Effector memory CD8-positive, alpha-beta T cell (primary cell): Measurements from ENCODE around the gene AKT3.
A peak's percentile ranks its signal among the peaks of the same experiment; 100 is the strongest.
"Not testable (repeated sequence)": the region's sequence is repeated elsewhere in the genome, so short reads cannot be mapped to it uniquely, and the experiment has no call there.

ENCODE experiments used
- ATAC-seq: fragments of 150-1000 bp; cut with Tn5 transposase; replicated peaks from 2 replicates; pipeline ENCODE4 v1.10.0; 2021; ENCODE audit warnings: mild to moderate bottlenecking, moderate library complexity
- DNase-seq, 3 experiments: peaks; one replicate each; pipeline ENCODE4 v3.0.0; 2021
- H3K27ac Mint-ChIP-seq, 2 donors: one replicate each; pipeline ENCODE4 v1.8.0; 2022; ENCODE audit warnings: mild to moderate bottlenecking in 2 of 2, mixed read lengths in 2 of 2, moderate library complexity in 2 of 2
- H3K27me3 Mint-ChIP-seq, 2 donors: one replicate each; pipeline ENCODE4 v1.8.0; 2022; ENCODE audit warnings: mixed read lengths in 2 of 2
- H3K36me3 Mint-ChIP-seq: one replicate; pipeline ENCODE4 v1.8.0; 2022; ENCODE audit warnings: mild to moderate bottlenecking, moderate library complexity, mixed read lengths; ENCODE audit not compliant: insufficient read depth
- H3K4me1 Mint-ChIP-seq, 2 donors: one replicate each; pipeline ENCODE4 v1.8.0; 2022; ENCODE audit warnings: low read depth in 2 of 2, mixed read lengths in 2 of 2
- H3K4me3 Mint-ChIP-seq, 2 donors: one replicate each; pipeline ENCODE4 v1.8.0; 2022; ENCODE audit warnings: mild to moderate bottlenecking in 2 of 2, mixed read lengths in 2 of 2, moderate library complexity in 2 of 2
- H3K9me3 Mint-ChIP-seq, 2 donors: one replicate each; pipeline ENCODE4 v1.8.0; 2022; ENCODE audit warnings: mixed read lengths in 2 of 2
- total RNA-seq, 9 experiments: gene quantifications; one replicate each; lab custom pipeline; 2026; lab: John Stamatoyannopoulos, UW

Gene AKT3
- 54.3 to 307 (median 128) reads per million in 9 experiments for total RNA-seq

DNA sequence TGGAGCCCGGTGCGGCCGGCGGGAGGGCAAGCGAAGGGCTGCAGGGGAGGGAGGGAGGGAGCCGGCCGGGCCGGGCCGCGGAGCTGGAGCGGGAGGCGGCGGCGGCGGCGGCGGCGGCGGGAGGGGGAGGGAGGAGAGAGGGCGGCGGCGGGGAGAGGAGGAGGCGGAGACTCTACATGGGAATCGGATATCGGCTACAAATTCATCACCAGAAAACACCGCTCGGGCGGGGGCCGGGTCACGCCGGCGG, at the start of gene AKT3:
Gene AKT3, minus strand, starts transcription at position 42 of the 250 bp plus-strand sequence. CDS start 7,073 bp downstream, outside the sequence.
- DNase-seq, result no peak
- H3K4me1 Mint-ChIP-seq, result peaks cover 14 to 30% of the 10 kb centered on the region in 2 donors
- H3K4me3 Mint-ChIP-seq, result peak within 1 kb of the TSS; percentile 96
- peaks cover 28% of the 10 kb centered on the region for H3K36me3 Mint-ChIP-seq
- ATAC-seq, result peak; percentile 64
- H3K9me3 Mint-ChIP-seq, result no peaks in the 10 kb centered on the region
- H3K27me3 Mint-ChIP-seq, result no peaks in the 10 kb centered on the region
- peak within 1 kb of the TSS; percentile 99 for H3K27ac Mint-ChIP-seq

GRCh38 chr1:243898278-243898677, 48.2 kb upstream of the AKT3 start:
- Mint-ChIP-seq H3K36me3 (no peaks in the 10 kb centered on the region), H3K9me3 (no peaks in the 10 kb centered on the region), H3K27me3 (peaks cover 37 to 41% of the 10 kb centered on the region in 2 donors), H3K4me3 (no peak overlapping the region), H3K4me1 (no peaks in the 10 kb centered on the region), H3K27ac (no peak overlapping the region)
- no peak for DNase-seq
- ATAC-seq, result no peak

GRCh38 chr1:243896313-243896712, 46.3 kb upstream of the AKT3 start:
- H3K4me3 Mint-ChIP-seq, result no peak overlapping the region
- no peaks in the 10 kb centered on the region for H3K4me1 Mint-ChIP-seq
- no peaks in the 10 kb centered on the region for H3K36me3 Mint-ChIP-seq
- no peak for ATAC-seq
- H3K27me3 Mint-ChIP-seq, result peaks cover 33 to 40% of the 10 kb centered on the region in 2 donors
- no peak for DNase-seq
- H3K27ac Mint-ChIP-seq, result no peak overlapping the region
- no peaks in the 10 kb centered on the region for H3K9me3 Mint-ChIP-seq

- Mint-ChIP-seq H3K27me3 (peaks cover 40 to 48% of the 10 kb centered on the region in 2 donors), H3K4me3 (no peak overlapping the region), H3K9me3 (no peaks in the 10 kb centered on the region), H3K27ac (no peak overlapping the region), H3K36me3 (no peaks in the 10 kb centered on the region), H3K4me1 (no peaks in the 10 kb centered on the region)
- no peak for DNase-seq
- no peak for ATAC-seq
These were observed 42.4 kb upstream of the AKT3 start for GRCh38 chr1:243892456-243892855.

DNA sequence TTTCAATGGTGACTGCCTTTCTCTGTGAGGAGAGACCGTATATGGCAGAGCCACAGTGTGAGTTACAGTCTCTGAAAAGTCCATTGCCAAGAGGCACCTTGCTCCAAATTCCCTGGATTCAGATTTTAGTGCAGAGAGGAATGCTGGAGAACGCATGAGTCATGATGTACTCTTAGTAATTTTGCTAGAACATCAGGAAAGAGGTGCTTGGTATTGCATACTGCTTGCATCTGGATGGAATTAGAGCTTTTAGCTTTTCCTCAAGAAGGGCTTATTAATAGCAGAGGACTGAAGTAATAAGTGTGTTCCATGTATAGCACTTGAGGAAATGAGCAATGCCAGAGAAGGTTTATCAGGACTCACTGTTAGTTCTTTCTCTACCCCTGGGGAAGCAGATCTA, 40.5 kb upstream of the AKT3 start:
- no peak overlapping the region for H3K4me3 Mint-ChIP-seq
- H3K27me3 Mint-ChIP-seq, result peaks cover 21 to 40% of the 10 kb centered on the region in 2 donors
- no peaks in the 10 kb centered on the region for H3K36me3 Mint-ChIP-seq
- H3K9me3 Mint-ChIP-seq, result no peaks in the 10 kb centered on the region
- H3K27ac Mint-ChIP-seq, result no peak overlapping the region
- no peak for ATAC-seq
- H3K4me1 Mint-ChIP-seq, result no peaks in the 10 kb centered on the region
- DNase-seq, result no peak

- ATAC-seq (no peak), DNase-seq (no peak)
- Mint-ChIP-seq H3K36me3 (no peaks in the 10 kb centered on the region), H3K4me3 (no peak overlapping the region), H3K27ac (no peak overlapping the region), H3K4me1 (no peaks in the 10 kb centered on the region), H3K27me3 (peaks cover 26 to 31% of the 10 kb centered on the region in 2 donors), H3K9me3 (no peaks in the 10 kb centered on the region)
These were observed 35.8 kb upstream of the AKT3 start for GRCh38 chr1:243885806-243886205.

GRCh38 chr1:243884603-243885002, 34.6 kb upstream of the AKT3 start:
- DNase-seq (no peak), ATAC-seq (no peak)
- Mint-ChIP-seq H3K27ac (no peak overlapping the region), H3K27me3 (peaks cover 20 to 29% of the 10 kb centered on the region in 2 donors), H3K4me3 (no peak overlapping the region), H3K36me3 (no peaks in the 10 kb centered on the region), H3K4me1 (no peaks in the 10 kb centered on the region), H3K9me3 (no peaks in the 10 kb centered on the region)

- Mint-ChIP-seq H3K4me3 (no peak overlapping the region), H3K4me1 (no peaks in the 10 kb centered on the region), H3K27ac (no peak overlapping the region), H3K36me3 (no peaks in the 10 kb centered on the region), H3K27me3 (peaks cover 22 to 31% of the 10 kb centered on the region in 2 donors), H3K9me3 (no peaks in the 10 kb centered on the region)
- DNase-seq, result no peak
- ATAC-seq, result no peak
These were observed 33.5 kb upstream of the AKT3 start for GRCh38 chr1:243883551-243883950.

- no peaks in the 10 kb centered on the region for H3K4me1 Mint-ChIP-seq
- H3K4me3 Mint-ChIP-seq, result no peak overlapping the region
- peaks cover 22 to 31% of the 10 kb centered on the region in 2 donors for H3K27me3 Mint-ChIP-seq
- no peak overlapping the region for H3K27ac Mint-ChIP-seq
- H3K36me3 Mint-ChIP-seq, result no peaks in the 10 kb centered on the region
- no peak for ATAC-seq
- no peaks in the 10 kb centered on the region for H3K9me3 Mint-ChIP-seq
- no peak for DNase-seq
These were observed 32.2 kb upstream of the AKT3 start for GRCh38 chr1:243882276-243882675.

DNA sequence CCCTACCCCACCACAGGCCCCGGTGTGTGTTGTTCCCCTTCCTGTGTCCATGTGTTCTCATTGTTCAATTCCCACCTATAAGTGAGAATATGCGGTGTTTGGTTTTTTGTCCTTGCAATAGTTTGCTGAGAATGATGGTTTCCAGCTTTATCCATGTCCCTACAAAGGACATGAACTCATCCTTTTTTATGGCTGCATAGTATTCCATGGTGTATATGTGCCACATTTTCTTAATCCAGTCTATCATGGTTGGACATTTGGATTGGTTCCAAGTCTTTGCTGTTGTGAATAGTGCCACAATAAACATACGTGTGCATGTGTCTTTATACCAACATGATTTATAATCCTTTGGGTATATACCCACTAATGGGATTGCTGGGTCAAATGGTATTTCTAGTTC, 27.0 kb upstream of the AKT3 start:
- H3K9me3 Mint-ChIP-seq, H3K4me3 Mint-ChIP-seq, DNase-seq, H3K27ac Mint-ChIP-seq, ATAC-seq, H3K4me1 Mint-ChIP-seq, H3K36me3 Mint-ChIP-seq: not testable (repeated sequence)
- peaks cover 8 to 14% of the 10 kb centered on the region in 2 donors for H3K27me3 Mint-ChIP-seq

DNA sequence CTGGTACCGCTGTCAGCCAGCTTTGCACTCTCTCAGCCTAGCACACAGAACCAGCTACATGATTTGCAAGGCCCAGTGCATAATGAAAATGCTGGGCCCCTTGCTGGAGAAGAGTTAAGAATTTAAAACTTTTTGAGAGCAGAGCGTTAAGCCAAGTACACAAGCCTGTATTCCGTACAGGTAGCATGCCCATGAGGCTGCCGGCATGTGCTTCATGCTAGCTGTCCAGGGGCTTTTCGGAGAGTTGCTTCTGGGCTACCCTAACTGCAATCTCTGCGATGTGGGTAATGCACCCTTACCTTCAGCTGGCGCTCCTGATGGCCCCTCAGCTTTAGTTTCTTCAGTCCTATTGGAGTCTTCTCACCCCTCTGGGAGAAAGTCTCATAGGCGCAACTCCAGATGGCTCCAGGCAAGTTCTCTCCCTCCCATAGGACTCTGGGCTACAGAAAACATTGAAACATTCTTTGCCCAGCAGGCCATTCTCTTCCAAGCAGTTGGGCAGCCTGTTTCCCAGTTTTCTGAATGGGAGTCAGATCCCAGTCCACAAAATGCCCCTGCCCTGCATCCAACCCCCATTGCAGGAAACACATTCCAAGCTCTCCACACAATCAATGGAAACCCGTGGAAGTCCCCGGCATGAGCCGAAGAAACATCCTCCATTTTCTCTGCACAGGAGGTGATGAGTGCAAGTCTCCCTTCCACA, 5.7 kb upstream of the AKT3 start:
- no peak overlapping the region for H3K27ac Mint-ChIP-seq
- H3K4me1 Mint-ChIP-seq, result peaks cover 3 to 13% of the 10 kb centered on the region in 2 donors
- DNase-seq (no peak), ATAC-seq (no peak)
- peaks cover 33% of the 10 kb centered on the region in 2 donors for H3K27me3 Mint-ChIP-seq
- H3K36me3 Mint-ChIP-seq, result peaks cover 7% of the 10 kb centered on the region
- no peak overlapping the region for H3K4me3 Mint-ChIP-seq
- H3K9me3 Mint-ChIP-seq, result no peaks in the 10 kb centered on the region

DNA sequence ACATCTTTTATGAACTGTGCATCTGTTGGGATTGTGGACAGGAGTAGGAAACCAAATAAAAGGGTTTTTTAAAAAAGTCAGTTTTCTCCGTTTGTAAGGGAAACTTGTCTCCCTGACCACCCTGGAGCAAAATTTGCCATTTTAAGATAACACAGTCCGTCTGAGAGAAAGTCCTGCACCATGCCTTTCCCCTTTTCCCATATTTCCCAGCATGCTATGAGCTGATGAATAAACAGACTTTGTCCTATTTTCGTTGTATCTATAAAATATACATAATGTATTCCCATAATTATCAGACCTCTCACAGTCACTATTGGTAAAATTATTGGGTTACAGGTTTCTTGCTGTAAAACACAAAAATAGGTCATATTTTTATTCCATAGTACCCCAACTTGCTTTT, 1.7 kb upstream of the AKT3 start:
- ATAC-seq (no peak), DNase-seq (no peak)
- H3K27me3 Mint-ChIP-seq, result peaks cover 0 to 5% of the 10 kb centered on the region in 2 donors
- peak overlapping the region; percentile 96 for H3K4me3 Mint-ChIP-seq
- peaks cover 28% of the 10 kb centered on the region for H3K36me3 Mint-ChIP-seq
- peaks cover 13 to 25% of the 10 kb centered on the region in 2 donors for H3K4me1 Mint-ChIP-seq
- no peaks in the 10 kb centered on the region for H3K9me3 Mint-ChIP-seq
- peak overlapping the region; percentile 93 to 99 for H3K27ac Mint-ChIP-seq

DNA sequence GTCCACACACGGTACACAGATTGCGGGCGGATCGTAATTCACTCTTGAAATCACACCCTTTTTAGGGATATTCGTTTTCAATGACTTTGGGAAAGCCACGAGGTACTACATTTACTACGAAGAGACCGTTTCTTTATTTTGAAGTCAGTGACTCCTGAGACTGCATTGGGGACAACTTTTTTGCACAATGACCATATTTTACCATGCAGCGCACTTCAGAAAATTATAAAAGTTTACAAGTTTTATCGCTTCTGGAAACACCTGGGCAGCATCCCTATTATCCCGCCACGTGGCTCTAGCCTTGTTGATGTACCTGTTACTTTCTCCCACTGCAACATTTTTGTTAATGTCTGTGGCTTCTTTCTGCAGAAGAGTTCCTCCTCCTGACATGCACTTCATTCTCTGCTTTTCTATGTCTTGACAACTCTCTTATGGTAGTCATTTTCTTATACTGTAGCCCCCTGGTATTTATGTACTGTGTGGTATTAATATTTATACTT, 1.3 kb upstream of the AKT3 start:
- Mint-ChIP-seq H3K27me3 (peaks cover 0 to 5% of the 10 kb centered on the region in 2 donors), H3K36me3 (peaks cover 28% of the 10 kb centered on the region), H3K4me3 (peak overlapping the region; percentile 96)

DNA sequence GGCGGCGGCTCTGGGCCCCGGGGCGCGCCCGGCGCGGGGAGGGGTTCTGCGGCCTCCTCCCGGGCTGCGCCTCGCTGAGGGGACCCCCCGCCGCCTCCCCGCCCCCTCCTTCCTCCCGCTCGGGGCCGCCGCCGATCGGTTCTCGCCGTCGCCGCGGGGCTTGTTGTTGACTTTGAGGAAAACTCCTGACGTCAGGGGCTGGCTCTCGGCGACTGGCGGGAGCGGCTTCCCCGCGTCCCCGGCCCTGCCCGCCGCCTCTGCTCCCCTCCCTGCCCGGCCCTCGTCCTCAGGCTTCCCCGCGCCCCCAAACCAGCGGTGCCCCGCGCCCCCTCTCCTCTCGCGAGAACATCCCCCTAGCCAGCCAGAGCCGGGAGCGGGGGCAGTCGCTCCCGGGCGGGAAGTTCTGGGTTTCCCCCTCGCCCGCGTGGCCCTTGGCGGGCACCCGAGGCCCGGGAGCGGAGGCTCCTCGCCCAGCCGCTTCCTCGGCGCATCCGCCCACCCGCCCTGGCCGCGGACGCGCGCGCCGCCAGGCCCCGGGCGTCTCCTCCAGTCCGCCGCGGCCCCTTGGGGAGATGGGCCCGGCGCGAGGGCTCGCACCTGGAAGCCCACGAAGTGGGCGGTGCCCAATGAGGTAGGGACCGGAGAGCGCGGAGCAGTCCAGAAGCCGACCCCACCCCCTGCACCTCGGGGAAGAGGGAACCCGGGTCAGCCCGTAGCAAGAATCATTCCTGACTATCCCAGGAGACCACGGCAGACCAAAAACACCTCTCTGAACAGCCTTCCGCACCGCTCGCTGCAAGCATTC, 611 bp upstream of the AKT3 start:
- H3K27ac Mint-ChIP-seq, result peak overlapping the region; percentile 93 to 99
- H3K4me1 Mint-ChIP-seq, result peaks cover 13 to 29% of the 10 kb centered on the region in 2 donors
- ATAC-seq, result peak; percentile 48
- DNase-seq, result peak; percentile 77 to 82 (median 78)
- no peaks in the 10 kb centered on the region for H3K9me3 Mint-ChIP-seq
- H3K4me3 Mint-ChIP-seq, result peak overlapping the region; percentile 96
- H3K27me3 Mint-ChIP-seq, result no peaks in the 10 kb centered on the region
- H3K36me3 Mint-ChIP-seq, result peaks cover 28% of the 10 kb centered on the region

More for the DNA sequence above, 1.3 kb upstream of the AKT3 start:
- no peak for DNase-seq
- Mint-ChIP-seq H3K9me3 (no peaks in the 10 kb centered on the region), H3K4me1 (peaks cover 13 to 25% of the 10 kb centered on the region in 2 donors), H3K27ac (peak overlapping the region; percentile 93 to 99)
- no peak for ATAC-seq
